Neural cell (in vitro differentiated cells): ENCODE results near the gene JADE2. TPM values are rescaled to one million over a fixed set of nuclear protein-coding genes. Genes with fewer than 3 reads are reported as not detected.

Source experiments
- H2AFZ ChIP-seq: fragments of 200-600, 300-800 bp; sonication (generic), shearing (Covaris generic); 2 replicates; pipeline ENCODE4 v1.6.0; 2014; ENCODE audit warnings: low read depth, mild to moderate bottlenecking, antibody characterized with exemption, low read length, moderate library complexity
- H3F3A ChIP-seq: fragments of 200-600 bp; shearing (Covaris generic); 2 replicates; pipeline ENCODE4 v1.6.1; 2016; ENCODE audit warnings: mild to moderate bottlenecking, moderate library complexity, mixed read lengths, antibody characterized with exemption, low read length; ENCODE audit not compliant: insufficient read depth, poor library complexity, severe bottlenecking
- H3K27ac ChIP-seq: fragments of 200-600, 300-800 bp; sonication (generic), shearing (Covaris generic); 2 replicates; pipeline ENCODE4 v1.5.1; 2014; ENCODE audit warnings: mild to moderate bottlenecking, low read length, moderate library complexity
- H3K27me3 ChIP-seq: fragments of 300-800, 200-600 bp; sonication (generic), shearing (Covaris generic); 2 replicates; pipeline ENCODE4 v1.6.0; 2014; ENCODE audit warnings: mild to moderate bottlenecking, low read depth, low read length, moderate library complexity; ENCODE audit not compliant: insufficient read depth
- H3K36me3 ChIP-seq: fragments of 300-800, 200-600 bp; sonication (generic), shearing (Covaris generic); 2 replicates; pipeline ENCODE4 v1.5.1; 2014; ENCODE audit warnings: mild to moderate bottlenecking, antibody characterized with exemption, low read length, moderate library complexity; ENCODE audit not compliant: insufficient read depth
- H3K4me2 ChIP-seq: fragments of 300-800, 200-600 bp; sonication (generic), shearing (Covaris generic); 2 replicates; pipeline ENCODE4 v1.6.0; 2014; ENCODE audit warnings: mild to moderate bottlenecking, low read length
- H3K4me3 ChIP-seq: fragments of 300-800, 200-600 bp; sonication (generic), shearing (Covaris generic); 2 replicates; pipeline ENCODE4 v1.5.1; 2014; ENCODE audit warnings: mild to moderate bottlenecking, low read length, moderate library complexity
- H3K79me2 ChIP-seq: fragments of 200-600 bp; shearing (Covaris generic); replicated peaks from 2 replicates; pipeline ENCODE4 v1.6.0; 2014; ENCODE audit warnings: mild to moderate bottlenecking, low read length, moderate library complexity; ENCODE audit not compliant: insufficient read depth
- H3K9ac ChIP-seq: fragments of 300-800, 200-600 bp; sonication (generic), shearing (Covaris generic); 2 replicates; pipeline ENCODE4 v1.6.1; 2016; ENCODE audit warnings: mild to moderate bottlenecking, low read length, mixed read lengths
- H3K9me2 ChIP-seq: fragments of 200-600 bp; shearing (Covaris generic); 2 replicates; pipeline ENCODE4 v1.6.1; 2016; ENCODE audit warnings: mild to moderate bottlenecking, low read length, mixed read lengths; ENCODE audit not compliant: insufficient read depth
- H3K9me3 ChIP-seq: fragments of 200-600, 300-800 bp; sonication (generic), shearing (Covaris generic); 2 replicates; pipeline ENCODE4 v1.6.1; 2016; ENCODE audit warnings: mild to moderate bottlenecking, mixed run types, low read length, moderate library complexity, mixed read lengths
- H4K20me1 ChIP-seq: fragments of 200-600 bp; shearing (Covaris generic); 2 replicates; pipeline ENCODE4 v1.6.1; 2016; ENCODE audit warnings: mild to moderate bottlenecking, mixed run types; ENCODE audit not compliant: insufficient read depth
- CTCF ChIP-seq: fragments of 450-650 bp; IDR thresholded peaks from 2 replicates; pipeline ENCODE4 v1.5.1; 2014; ENCODE audit warnings: antibody characterized with exemption, mild to moderate bottlenecking, moderate library complexity; ENCODE audit not compliant: poor library complexity, severe bottlenecking
- EP300 ChIP-seq: fragments of 450-650 bp; conservative IDR thresholded peaks from 2 replicates; pipeline ENCODE4 v1.6.1; 2014; ENCODE audit warnings: antibody characterized with exemption, mild to moderate bottlenecking, moderate library complexity; ENCODE audit not compliant: poor library complexity, severe bottlenecking
- EZH2 ChIP-seq: fragments of 200-600, 300-800 bp; shearing (Covaris generic), sonication (generic); IDR thresholded peaks from 2 replicates; pipeline ENCODE4 v1.6.1; 2014; ENCODE audit warnings: antibody characterized with exemption, low read length, borderline replicate concordance, mild to moderate bottlenecking; ENCODE audit not compliant: insufficient read depth, poor library complexity, severe bottlenecking
- MXI1 ChIP-seq: fragments of 450-650 bp; conservative IDR thresholded peaks from 2 replicates; pipeline ENCODE4 v1.6.1; 2014; ENCODE audit warnings: antibody characterized with exemption, mild to moderate bottlenecking; ENCODE audit not compliant: poor library complexity, severe bottlenecking
- POLR2AphosphoS5 ChIP-seq: IDR thresholded peaks from 2 replicates; pipeline ENCODE4 v1.6.1; 2012
- RAD21 ChIP-seq: fragments of 450-650 bp; conservative IDR thresholded peaks from 2 replicates; pipeline ENCODE4 v1.6.1; 2014; ENCODE audit warnings: antibody characterized with exemption, mild to moderate bottlenecking, moderate library complexity
- REST ChIP-seq: IDR thresholded peaks from 2 replicates; pipeline ENCODE4 v1.6.1; 2012; ENCODE audit warnings: borderline replicate concordance
- SMC3 ChIP-seq: fragments of 450-650 bp; conservative IDR thresholded peaks from 2 replicates; pipeline ENCODE4 v1.6.1; 2014; ENCODE audit warnings: antibody characterized with exemption, mild to moderate bottlenecking, moderate library complexity; ENCODE audit not compliant: poor library complexity
- TAF1 ChIP-seq: IDR thresholded peaks from 2 replicates; pipeline ENCODE4 v1.6.1; 2012; ENCODE audit warnings: low read depth
- polyA plus RNA-seq: library from polyadenylated mRNA; depleted of rRNA; stranded (reverse); fragments of >200 nt; gene quantifications from 2 replicates; pipeline ENCODE4 v1.2.3, GENCODE V29; 2014

JADE2 gene
- polyA plus RNA-seq, 1 donor from 2014 or later, result 1.9 TPM

GRCh38 chr5:134543820-134544614 lies 18.5 kb downstream of the JADE2 start:
- Histone ChIP-seq H3K4me2 (no peak overlapping the region), H3K27ac (no peak overlapping the region)

More at GRCh38 chr5:134543820-134544614, 18.5 kb downstream of the JADE2 start:
- H4K20me1 ChIP-seq, result no peaks in the 10 kb centered on the region
- H3K36me3 ChIP-seq, result no peaks in the 10 kb centered on the region
- no peak overlapping the region for H3K9ac ChIP-seq
- no peaks in the 10 kb centered on the region for H3K9me2 ChIP-seq
- no peaks in the 10 kb centered on the region for H3F3A ChIP-seq
- no peaks in the 10 kb centered on the region for H3K79me2 ChIP-seq
- H3K9me3 ChIP-seq, result no peaks in the 10 kb centered on the region
- TF ChIP-seq MXI1, result no peak
- TF ChIP-seq SMC3, result no peak
- no peak for TF ChIP-seq POLR2AphosphoS5
- no peak for TF ChIP-seq RAD21
- TF ChIP-seq CTCF, result no peak
- TF ChIP-seq TAF1, result no peak
- no peak for TF ChIP-seq EZH2
- no peak for TF ChIP-seq REST
- no peak for TF ChIP-seq EP300
- no peak overlapping the region for H2AFZ ChIP-seq
- no peak overlapping the region for H3K4me3 ChIP-seq
- no peaks in the 10 kb centered on the region for H3K27me3 ChIP-seq
